Liver (tissue), 9 donors: ENCODE data around the gene PRC1. TPM values are rescaled to one million over a fixed set of nuclear protein-coding genes. Genes with fewer than 3 reads are reported as not detected.

Experiments used
- DNase-seq: peaks from one replicate; pipeline ENCODE4 v3.0.0-alpha.2; 2017; ENCODE audit warnings: low spot score
- H3K27ac ChIP-seq, 2 donors: one replicate each; pipeline ENCODE4 v1.7.0; 2013; ENCODE audit warnings: inconsistent platforms in 2 of 2, low read length in 2 of 2, control low read depth in 1 of 2, low read depth in 1 of 2, mild to moderate bottlenecking in 1 of 2
- H3K27me3 ChIP-seq, 4 donors: one replicate each; pipeline versions ENCODE4 v1.6.1 to v1.7.0; 2013; ENCODE audit warnings: low read length in 3 of 4, inconsistent platforms in 1 of 4, mild to moderate bottlenecking in 1 of 4, moderate library complexity in 1 of 4; ENCODE audit not compliant: control insufficient read depth in 4 of 4, insufficient read depth in 4 of 4
- H3K36me3 ChIP-seq, 4 donors: one replicate each; pipeline versions ENCODE4 v1.6.1 to v1.7.0; 2013; ENCODE audit warnings: low read length in 3 of 4, mild to moderate bottlenecking in 3 of 4, low read depth in 1 of 4, moderate library complexity in 1 of 4; ENCODE audit not compliant: control insufficient read depth in 4 of 4, insufficient read depth in 3 of 4
- H3K4me1 ChIP-seq, 4 donors: one replicate each; pipeline versions ENCODE4 v1.6.1 to v1.7.0; 2013; ENCODE audit warnings: low read length in 3 of 4, mild to moderate bottlenecking in 3 of 4, moderate library complexity in 1 of 4; ENCODE audit not compliant: control insufficient read depth in 4 of 4, insufficient read depth in 4 of 4
- H3K4me3 ChIP-seq, 3 donors: one replicate each; pipeline versions ENCODE4 v1.6.1 to v1.7.0; 2013; ENCODE audit warnings: low read length in 3 of 3, control low read depth in 1 of 3, low read depth in 1 of 3, mild to moderate bottlenecking in 1 of 3
- H3K9ac ChIP-seq, 2 donors: one replicate each; pipeline ENCODE4 v1.7.0; 2013; ENCODE audit warnings: low read length in 2 of 2, mild to moderate bottlenecking in 2 of 2, moderate library complexity in 2 of 2, control low read depth in 1 of 2, low read depth in 1 of 2
- H3K9me3 ChIP-seq, 4 donors: one replicate each; pipeline versions ENCODE4 v1.6.1 to v1.7.0; 2013; ENCODE audit warnings: low read length in 3 of 4; ENCODE audit not compliant: control insufficient read depth in 4 of 4
- ATF3 ChIP-seq: IDR thresholded peaks from 2 replicates; pipeline ENCODE4 v1.6.1; 2016; ENCODE audit warnings: antibody characterized with exemption
- EGR1 ChIP-seq, 2 donors: IDR thresholded peaks; 2 replicates each; pipeline ENCODE4 v1.6.1; 2016 to 2018; ENCODE audit warnings: antibody characterized with exemption in 2 of 2, low read depth in 2 of 2
- FOXA1 ChIP-seq: IDR thresholded peaks from 2 replicates; pipeline ENCODE4 v1.6.1; 2016; ENCODE audit warnings: antibody characterized with exemption
- FOXA2 ChIP-seq: IDR thresholded peaks from 2 replicates; pipeline ENCODE4 v1.6.1; 2016; ENCODE audit warnings: antibody characterized with exemption
- GABPA ChIP-seq, 2 donors: IDR thresholded peaks in 1 of 2; conservative IDR thresholded peaks in 1 of 2; 2 replicates each; pipeline ENCODE4 v1.6.1; 2016; ENCODE audit warnings: antibody characterized with exemption in 2 of 2, mild to moderate bottlenecking in 1 of 2, moderate library complexity in 1 of 2
- HNF4G ChIP-seq: IDR thresholded peaks from 2 replicates; pipeline ENCODE4 v1.6.1; 2016; ENCODE audit warnings: antibody characterized with exemption
- JUND ChIP-seq, 2 donors: IDR thresholded peaks; 2 replicates each; pipeline ENCODE4 v1.6.1; 2016; ENCODE audit warnings: antibody characterized with exemption in 2 of 2
- MAX ChIP-seq: IDR thresholded peaks from 2 replicates; pipeline ENCODE4 v1.6.1; 2016; ENCODE audit warnings: antibody characterized with exemption
- NR2F2 ChIP-seq: IDR thresholded peaks from 2 replicates; pipeline ENCODE4 v1.6.1; 2016; ENCODE audit warnings: antibody characterized with exemption
- RAD21 ChIP-seq, 2 donors: IDR thresholded peaks; 2 replicates each; pipeline ENCODE4 v1.6.1; 2016; ENCODE audit warnings: antibody characterized with exemption in 2 of 2, mild to moderate bottlenecking in 2 of 2
- REST ChIP-seq: IDR thresholded peaks from 2 replicates; pipeline ENCODE4 v1.6.1; 2016; ENCODE audit warnings: antibody characterized with exemption, mild to moderate bottlenecking
- RXRA ChIP-seq, 2 donors: IDR thresholded peaks; 2 replicates each; pipeline ENCODE4 v1.6.1; 2017 to 2018; ENCODE audit warnings: antibody characterized with exemption in 2 of 2, mild to moderate bottlenecking in 1 of 2
- SP1 ChIP-seq: IDR thresholded peaks from 2 replicates; pipeline ENCODE4 v1.6.1; 2018; ENCODE audit warnings: antibody characterized with exemption, mild to moderate bottlenecking
- TAF1 ChIP-seq: conservative IDR thresholded peaks from 2 replicates; pipeline ENCODE4 v1.6.1; 2016; ENCODE audit warnings: antibody characterized with exemption, mild to moderate bottlenecking
- YY1 ChIP-seq: IDR thresholded peaks from 2 replicates; pipeline ENCODE4 v1.6.1; 2016; ENCODE audit warnings: antibody characterized with exemption, mild to moderate bottlenecking
- WGBS: extraction: QIAGEN DNeasy Blood & Tissue Kit; methylation state at CpG from one replicate; pipeline ENCODE4 v1.1.7; 2013; 5-methylcytosine and 5-hydroxymethylcytosine counted together
- polyA plus RNA-seq, 2 donors: library from polyadenylated mRNA; stranded (reverse) in 1 of 2; unstranded in 1 of 2; fragments of 200-250 nt in 1 of 2; fragments of >200 nt in 1 of 2; fragmentation: Nextera tagmentation in 1 of 2; extraction: Ambion mirVana in 1 of 2; gene quantifications; one replicate each; pipeline versions ENCODE4 v1.2.1 to v1.2.3, GENCODE V29; 2013 to 2015
- total RNA-seq, 2 donors: library from RNA; depleted of rRNA; stranded (reverse); fragments of >200 nt; gene quantifications; one replicate each; pipeline ENCODE4 v1.2.3, GENCODE V29; 2014
- TF ChIP-seq, protein P1 (sequence below): IDR thresholded peaks from 2 replicates; pipeline ENCODE4 v1.6.1; 2016; ENCODE audit warnings: antibody characterized with exemption
- TF ChIP-seq, protein P2 (sequence below): fragments of 150-350 bp; IDR thresholded peaks from 2 replicates; pipeline ENCODE4 v1.5.1; 2017; ENCODE audit warnings: improper control_type of control experiment, low read depth, low read length; ENCODE audit not compliant: missing input control
- donor health status: healthy.
- donor health status: healthy.
- donor health status: healthy.
- donor health status: healthy.
- donor health status: healthy.

The PRC1 gene
- total and polyA plus RNA-seq, 4 donors = 2.1 to 128 (median 5.6) TPM

- TF ChIP-seq, protein P1, sequence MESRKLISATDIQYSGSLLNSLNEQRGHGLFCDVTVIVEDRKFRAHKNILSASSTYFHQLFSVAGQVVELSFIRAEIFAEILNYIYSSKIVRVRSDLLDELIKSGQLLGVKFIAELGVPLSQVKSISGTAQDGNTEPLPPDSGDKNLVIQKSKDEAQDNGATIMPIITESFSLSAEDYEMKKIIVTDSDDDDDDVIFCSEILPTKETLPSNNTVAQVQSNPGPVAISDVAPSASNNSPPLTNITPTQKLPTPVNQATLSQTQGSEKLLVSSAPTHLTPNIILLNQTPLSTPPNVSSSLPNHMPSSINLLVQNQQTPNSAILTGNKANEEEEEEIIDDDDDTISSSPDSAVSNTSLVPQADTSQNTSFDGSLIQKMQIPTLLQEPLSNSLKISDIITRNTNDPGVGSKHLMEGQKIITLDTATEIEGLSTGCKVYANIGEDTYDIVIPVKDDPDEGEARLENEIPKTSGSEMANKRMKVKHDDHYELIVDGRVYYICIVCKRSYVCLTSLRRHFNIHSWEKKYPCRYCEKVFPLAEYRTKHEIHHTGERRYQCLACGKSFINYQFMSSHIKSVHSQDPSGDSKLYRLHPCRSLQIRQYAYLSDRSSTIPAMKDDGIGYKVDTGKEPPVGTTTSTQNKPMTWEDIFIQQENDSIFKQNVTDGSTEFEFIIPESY = no peak
- TF ChIP-seq YY1 = no peak
- no peak for TF ChIP-seq RAD21 (IDR thresholded peaks at IDR 0.05)
- TF ChIP-seq SP1 = no peak
- TF ChIP-seq FOXA2 = no peak
- no peak for TF ChIP-seq GABPA (IDR thresholded peaks at IDR 0.05 in 1 of 2, conservative IDR thresholded peaks at IDR 0.05 in 1 of 2)
Observed at GRCh38 chr15:91027677-91028076, 33.3 kb upstream of the PRC1 start (continued).

- Histone ChIP-seq H3K27me3 (no peaks in the 10 kb centered on the region), H3K9me3 (no peaks in the 10 kb centered on the region), H3K9ac (no peak overlapping the region), H3K4me3 (no peak overlapping the region), H3K4me1 (peaks cover 2 to 17% (median 12%) of the 10 kb centered on the region in 4 donors), H3K36me3 (no peaks in the 10 kb centered on the region), H3K27ac (no peak overlapping the region)
- TF ChIP-seq NR2F2 (no peak), FOXA1 (no peak), RAD21 (IDR thresholded peaks at IDR 0.05) (no peak), RXRA (IDR thresholded peaks at IDR 0.05) (no peak), GABPA (IDR thresholded peaks at IDR 0.05 in 1 of 2, conservative IDR thresholded peaks at IDR 0.05 in 1 of 2) (no peak), SP1 (no peak), JUND (IDR thresholded peaks at IDR 0.05) (no peak), TAF1 (no peak), EGR1 (IDR thresholded peaks at IDR 0.05; ENCODE audit: low read depth in 2 of 2) (no peak), ATF3 (no peak), HNF4G (no peak), MAX (no peak)
- TF ChIP-seq, protein P1 = no peak
- WGBS = 91% methylated on average over 7 of the region's 7 CpGs
- no peak for DNase-seq
Observed at GRCh38 chr15:91023720-91024119, 29.4 kb upstream of the PRC1 start.

GRCh38 chr15:91022832-91023129 lies 28.4 kb upstream of the PRC1 start:
- Histone ChIP-seq H3K27ac (peak overlapping the region in 1 of 2 donors; percentile 27), H3K4me3 (peak overlapping the region; percentile 77 to 100 (median 87)), H3K27me3 (no peaks in the 10 kb centered on the region), H3K4me1 (peaks cover 2 to 17% (median 12%) of the 10 kb centered on the region in 4 donors), H3K9me3 (no peaks in the 10 kb centered on the region), H3K36me3 (no peaks in the 10 kb centered on the region), H3K9ac (peak overlapping the region; percentile 64 to 70)
- 48% methylated on average over 1 of the region's 1 CpG for WGBS
- no peak for TF ChIP-seq FOXA2
- no peak for TF ChIP-seq FOXA1
- TF ChIP-seq, protein P2, sequence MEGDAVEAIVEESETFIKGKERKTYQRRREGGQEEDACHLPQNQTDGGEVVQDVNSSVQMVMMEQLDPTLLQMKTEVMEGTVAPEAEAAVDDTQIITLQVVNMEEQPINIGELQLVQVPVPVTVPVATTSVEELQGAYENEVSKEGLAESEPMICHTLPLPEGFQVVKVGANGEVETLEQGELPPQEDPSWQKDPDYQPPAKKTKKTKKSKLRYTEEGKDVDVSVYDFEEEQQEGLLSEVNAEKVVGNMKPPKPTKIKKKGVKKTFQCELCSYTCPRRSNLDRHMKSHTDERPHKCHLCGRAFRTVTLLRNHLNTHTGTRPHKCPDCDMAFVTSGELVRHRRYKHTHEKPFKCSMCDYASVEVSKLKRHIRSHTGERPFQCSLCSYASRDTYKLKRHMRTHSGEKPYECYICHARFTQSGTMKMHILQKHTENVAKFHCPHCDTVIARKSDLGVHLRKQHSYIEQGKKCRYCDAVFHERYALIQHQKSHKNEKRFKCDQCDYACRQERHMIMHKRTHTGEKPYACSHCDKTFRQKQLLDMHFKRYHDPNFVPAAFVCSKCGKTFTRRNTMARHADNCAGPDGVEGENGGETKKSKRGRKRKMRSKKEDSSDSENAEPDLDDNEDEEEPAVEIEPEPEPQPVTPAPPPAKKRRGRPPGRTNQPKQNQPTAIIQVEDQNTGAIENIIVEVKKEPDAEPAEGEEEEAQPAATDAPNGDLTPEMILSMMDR = no peak
- no peak for TF ChIP-seq REST
- peak; percentile 4 to 40 for TF ChIP-seq GABPA (IDR thresholded peaks at IDR 0.05 in 1 of 2, conservative IDR thresholded peaks at IDR 0.05 in 1 of 2)
- TF ChIP-seq SP1 = no peak
- TF ChIP-seq, protein P1 = peak; percentile 6
- peak; percentile 6 for TF ChIP-seq ATF3
- TF ChIP-seq YY1 = no peak
- DNase-seq = no peak
